T-helper 2 cell treated with Interferon-gamma antibody and Interleukin-4, amounts not matched to agents 5 μg/mL and 100 μg/mL, for 36 hours (primary cell): ENCODE results near the gene MAP3K3.

Experiments used
- DNase-seq: peaks from one replicate; pipeline ENCODE4 v3.0.0; 2021; ENCODE audit warnings: low spot score
- H3K27ac Mint-ChIP-seq: one replicate; pipeline ENCODE4 v1.8.0; 2021; ENCODE audit warnings: mild to moderate bottlenecking, mixed read lengths
- H3K27me3 Mint-ChIP-seq: one replicate; pipeline ENCODE4 v1.8.0; 2021; ENCODE audit warnings: low read depth, mixed read lengths
- H3K36me3 Mint-ChIP-seq: one replicate; pipeline ENCODE4 v1.8.0; 2021; ENCODE audit warnings: low read depth, mixed read lengths
- H3K4me1 Mint-ChIP-seq: one replicate; pipeline ENCODE4 v1.8.0; 2021; ENCODE audit warnings: low read depth, mixed read lengths
- H3K4me3 Mint-ChIP-seq: one replicate; pipeline ENCODE4 v1.8.0; 2022; ENCODE audit warnings: mild to moderate bottlenecking, moderate library complexity, mixed read lengths
- H3K9me3 Mint-ChIP-seq: one replicate; pipeline ENCODE4 v1.8.0; 2021; ENCODE audit warnings: mixed read lengths

The MAP3K3 gene

DNA sequence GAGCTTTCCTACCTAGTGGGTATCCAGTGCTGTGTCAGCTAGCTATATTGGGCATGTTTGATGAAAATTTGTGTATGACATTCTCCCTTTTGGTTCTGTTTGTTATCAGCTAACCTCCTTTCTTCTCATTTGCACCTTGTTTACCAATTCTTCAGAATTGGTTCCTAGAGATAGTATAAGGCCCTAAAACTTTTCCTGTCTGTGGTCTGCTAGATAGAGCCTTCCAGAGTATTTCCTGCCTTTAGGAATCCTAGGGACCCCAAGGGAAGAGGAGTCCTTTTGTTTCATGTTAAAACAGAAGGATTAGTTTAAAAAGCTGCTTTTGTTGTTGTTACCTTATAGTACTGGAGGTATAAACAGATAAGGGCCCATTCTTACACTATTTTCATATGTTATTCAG lies 11.5 kb downstream of the MAP3K3 start:
- no peak for DNase-seq
- H3K9me3 Mint-ChIP-seq, result no peaks in the 10 kb centered on the region
- H3K4me3 Mint-ChIP-seq, result no peak overlapping the region
- H3K27ac Mint-ChIP-seq, result no peak overlapping the region
- H3K27me3 Mint-ChIP-seq, result no peaks in the 10 kb centered on the region
- H3K36me3 Mint-ChIP-seq, result peaks cover 16% of the 10 kb centered on the region
- peaks cover 11% of the 10 kb centered on the region for H3K4me1 Mint-ChIP-seq

DNA sequence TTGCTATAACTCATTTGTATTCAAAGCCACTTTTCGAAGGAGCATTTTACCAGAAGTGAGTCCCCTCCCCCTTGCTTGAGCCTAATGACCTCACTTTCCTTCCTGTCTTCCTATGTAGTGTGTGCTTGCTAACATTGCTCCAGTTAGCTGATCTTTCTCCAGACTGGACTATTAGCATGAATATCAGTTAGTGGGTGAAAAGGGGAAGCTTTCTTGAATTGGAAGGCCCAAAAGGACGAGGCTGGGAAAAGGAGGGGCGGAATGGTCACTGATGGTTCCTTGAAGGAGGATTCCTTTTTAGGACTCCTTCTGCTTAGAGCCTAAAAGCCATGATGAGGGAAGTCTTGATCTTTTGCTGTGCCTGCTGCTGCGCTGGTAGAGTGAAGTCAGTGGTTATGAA lies 11.9 kb downstream of the MAP3K3 start:
- Mint-ChIP-seq H3K4me3 (no peak overlapping the region), H3K9me3 (no peaks in the 10 kb centered on the region), H3K4me1 (peaks cover 13% of the 10 kb centered on the region), H3K36me3 (peaks cover 16% of the 10 kb centered on the region), H3K27ac (peak overlapping the region; percentile 46), H3K27me3 (no peaks in the 10 kb centered on the region)
- no peak for DNase-seq

DNA sequence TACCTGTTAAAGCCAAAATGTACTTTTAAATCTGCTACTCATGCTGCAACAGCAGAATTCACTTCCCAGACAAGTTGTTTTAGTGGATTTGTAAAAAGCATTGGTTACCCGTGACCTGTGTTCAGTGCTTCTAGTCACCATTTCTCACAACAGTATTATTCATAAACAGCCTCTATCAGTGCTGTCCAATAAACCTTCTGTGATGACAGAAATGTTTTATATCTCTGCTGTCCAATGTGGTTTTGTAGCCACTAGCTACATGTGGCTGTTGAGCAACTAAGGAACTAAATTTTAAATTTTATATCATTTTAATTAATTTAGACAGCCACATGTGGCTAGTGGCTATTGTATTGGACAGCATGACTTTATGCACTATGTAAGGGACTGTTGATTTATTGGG lies 12.6 kb downstream of the MAP3K3 start:
- H3K4me3 Mint-ChIP-seq, result no peak overlapping the region
- H3K4me1 Mint-ChIP-seq, result peaks cover 15% of the 10 kb centered on the region
- H3K9me3 Mint-ChIP-seq, result no peaks in the 10 kb centered on the region
- no peak overlapping the region for H3K27ac Mint-ChIP-seq
- DNase-seq, result no peak
- H3K27me3 Mint-ChIP-seq, result no peaks in the 10 kb centered on the region
- H3K36me3 Mint-ChIP-seq, result peaks cover 16% of the 10 kb centered on the region

DNA sequence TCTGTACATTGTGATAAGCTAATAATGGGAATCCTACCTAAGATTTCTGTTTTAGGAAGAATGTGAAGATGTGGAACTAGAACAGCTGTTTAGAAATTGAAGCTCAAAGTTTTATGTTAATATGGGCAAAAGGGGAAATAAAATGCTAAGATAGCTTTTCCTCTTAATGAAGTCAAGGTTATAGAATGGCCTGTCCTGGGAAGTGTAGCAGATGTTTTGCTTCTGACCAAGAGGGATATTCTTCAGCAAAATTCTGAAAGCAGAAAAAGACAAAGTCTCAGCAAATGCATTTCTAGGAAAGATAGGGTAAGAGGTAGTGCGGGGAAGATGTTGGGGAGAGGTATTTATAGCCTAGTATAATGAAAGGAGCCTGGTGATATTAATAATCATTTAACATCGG lies 13.1 kb downstream of the MAP3K3 start:
- H3K36me3 Mint-ChIP-seq, result peaks cover 16% of the 10 kb centered on the region
- no peaks in the 10 kb centered on the region for H3K27me3 Mint-ChIP-seq
- DNase-seq, result no peak
- no peak overlapping the region for H3K27ac Mint-ChIP-seq
- H3K4me1 Mint-ChIP-seq, result peaks cover 15% of the 10 kb centered on the region
- no peaks in the 10 kb centered on the region for H3K9me3 Mint-ChIP-seq
- no peak overlapping the region for H3K4me3 Mint-ChIP-seq

DNA sequence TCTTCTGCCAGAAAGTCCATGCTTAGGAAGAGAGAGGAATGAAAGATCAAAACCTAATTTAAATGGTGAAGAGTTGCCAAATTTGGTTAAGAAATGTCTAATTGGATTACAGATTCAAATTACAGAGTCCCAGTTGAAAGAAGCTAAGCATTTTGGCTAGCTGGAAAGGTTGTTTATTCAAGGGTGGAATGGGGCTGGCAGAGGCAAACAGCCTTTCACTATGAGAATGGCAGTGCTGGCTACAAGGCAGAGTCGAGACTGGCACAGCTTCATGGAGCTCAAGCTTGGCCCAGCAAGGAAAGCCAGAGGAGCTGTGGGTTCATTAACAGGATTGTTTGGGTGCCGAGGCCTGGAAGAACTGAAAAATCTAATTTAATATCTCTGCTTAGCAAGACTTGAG lies 13.6 kb downstream of the MAP3K3 start:
- H3K27me3 Mint-ChIP-seq, result no peaks in the 10 kb centered on the region
- DNase-seq, result no peak
- no peak overlapping the region for H3K4me3 Mint-ChIP-seq
- H3K4me1 Mint-ChIP-seq, result peaks cover 15% of the 10 kb centered on the region
- no peaks in the 10 kb centered on the region for H3K9me3 Mint-ChIP-seq
- H3K36me3 Mint-ChIP-seq, result peaks cover 16% of the 10 kb centered on the region
- H3K27ac Mint-ChIP-seq, result no peak overlapping the region

DNA sequence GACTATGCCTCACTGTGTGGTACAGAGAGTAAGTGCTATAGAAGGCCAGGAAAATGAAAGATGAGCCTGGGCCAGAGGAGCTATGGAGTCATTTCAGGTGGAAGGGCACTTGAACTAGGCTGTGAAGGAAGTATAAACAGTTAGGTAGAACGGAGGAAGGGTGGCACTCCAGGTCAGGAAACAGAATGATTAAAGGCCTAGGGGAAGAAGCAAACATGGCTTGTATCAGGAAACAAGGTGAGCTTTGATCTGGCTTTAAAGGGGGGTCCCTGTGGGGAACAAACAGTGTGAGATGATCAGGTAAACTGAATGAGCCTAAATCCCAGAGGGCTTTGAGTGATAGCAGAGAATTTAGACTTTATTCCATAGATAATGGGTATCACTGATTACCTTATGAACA lies 16.9 kb downstream of the MAP3K3 start:
- peaks cover 11% of the 10 kb centered on the region for H3K36me3 Mint-ChIP-seq
- peaks cover 7% of the 10 kb centered on the region for H3K4me1 Mint-ChIP-seq
- no peaks in the 10 kb centered on the region for H3K9me3 Mint-ChIP-seq
- H3K4me3 Mint-ChIP-seq, result no peak overlapping the region
- no peak overlapping the region for H3K27ac Mint-ChIP-seq
- DNase-seq, result no peak
- H3K27me3 Mint-ChIP-seq, result no peaks in the 10 kb centered on the region

DNA sequence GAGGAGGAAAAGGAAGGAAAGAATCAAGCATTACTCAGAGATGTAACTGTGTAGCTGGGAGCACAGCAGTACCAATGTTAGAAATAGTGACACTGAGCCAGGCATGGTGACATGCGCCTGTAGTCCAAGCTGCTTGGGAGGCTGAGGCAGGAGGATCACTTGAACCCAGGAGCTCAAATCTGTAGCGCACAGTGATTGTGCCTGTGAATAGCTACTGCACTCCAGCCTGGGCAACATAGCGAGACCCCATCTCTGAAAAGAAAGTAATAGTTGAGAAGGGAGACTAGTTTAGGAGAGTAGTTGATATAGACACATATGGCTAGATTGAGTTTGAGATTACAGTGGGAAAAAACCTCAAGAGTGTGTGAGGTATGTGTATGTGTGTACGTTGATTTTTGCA lies 17.8 kb downstream of the MAP3K3 start:
- Mint-ChIP-seq H3K9me3 (no peaks in the 10 kb centered on the region), H3K36me3 (peaks cover 8% of the 10 kb centered on the region), H3K27ac (no peak overlapping the region), H3K4me1 (peaks cover 4% of the 10 kb centered on the region), H3K27me3 (no peaks in the 10 kb centered on the region), H3K4me3 (no peak overlapping the region)
- no peak for DNase-seq

DNA sequence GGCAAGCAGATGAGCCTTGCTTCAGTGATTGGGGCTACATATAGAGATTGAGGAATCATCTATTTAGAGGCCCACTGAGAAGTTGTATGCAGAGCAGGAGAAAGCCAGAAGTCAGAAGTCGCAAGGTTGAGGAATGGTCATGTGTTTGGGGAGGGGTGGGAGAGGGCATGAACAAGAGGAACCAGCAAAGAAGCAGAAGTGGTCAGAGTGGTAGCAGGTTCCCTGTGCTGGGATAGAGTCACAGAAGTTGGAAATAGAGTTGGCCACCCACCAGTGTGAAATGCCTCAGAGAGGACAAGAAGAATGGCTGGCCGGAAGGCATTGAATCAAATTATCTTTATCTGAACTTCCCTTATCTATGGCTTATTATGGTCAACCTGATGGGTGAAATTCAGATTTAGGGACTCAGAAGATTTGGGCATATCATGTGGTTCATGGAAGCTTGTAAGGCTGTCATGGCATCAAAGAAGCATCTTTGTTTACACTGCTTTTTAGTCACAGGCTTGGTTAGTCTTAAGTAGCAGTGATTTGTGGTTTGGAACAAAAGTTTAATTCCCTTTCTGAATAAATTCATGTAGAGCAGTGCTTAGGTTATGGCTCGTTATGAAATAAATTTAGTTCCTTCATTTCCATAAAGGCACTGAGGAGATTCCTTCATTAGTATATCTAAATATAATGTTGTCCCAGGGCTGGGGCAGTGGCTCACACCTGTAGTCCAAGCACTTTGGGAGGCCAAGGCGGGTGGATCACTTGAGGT lies 19.7 kb downstream of the MAP3K3 start:
- Mint-ChIP-seq H3K4me1 (peaks cover 8% of the 10 kb centered on the region), H3K9me3 (no peaks in the 10 kb centered on the region), H3K27me3 (no peaks in the 10 kb centered on the region), H3K4me3 (no peak overlapping the region), H3K36me3 (peaks cover 10% of the 10 kb centered on the region), H3K27ac (no peak overlapping the region)
- no peak for DNase-seq

DNA sequence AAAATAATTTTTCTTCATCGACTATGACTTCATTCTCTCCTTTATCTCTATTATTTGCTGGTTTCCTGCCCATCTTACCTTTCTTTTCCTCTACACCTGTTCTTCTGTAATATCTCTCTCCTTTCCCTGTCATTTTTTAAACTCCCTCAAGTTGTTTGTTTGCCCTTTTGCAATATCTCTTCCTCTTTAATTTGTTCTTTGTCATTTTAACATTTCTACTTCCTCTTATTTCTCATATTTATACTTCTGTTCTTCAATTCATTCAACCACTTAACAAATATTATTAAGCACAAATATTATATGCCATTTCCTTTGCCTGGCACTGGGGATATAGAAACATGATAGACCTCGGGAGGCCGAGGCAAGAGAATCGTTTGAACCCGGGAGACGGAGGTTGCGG lies 22.6 kb downstream of the MAP3K3 start:
- Mint-ChIP-seq H3K4me3 (no peak overlapping the region), H3K27ac (no peak overlapping the region), H3K9me3 (no peaks in the 10 kb centered on the region), H3K27me3 (no peaks in the 10 kb centered on the region), H3K36me3 (peaks cover 14% of the 10 kb centered on the region), H3K4me1 (peaks cover 7% of the 10 kb centered on the region)
- DNase-seq, result no peak

DNA sequence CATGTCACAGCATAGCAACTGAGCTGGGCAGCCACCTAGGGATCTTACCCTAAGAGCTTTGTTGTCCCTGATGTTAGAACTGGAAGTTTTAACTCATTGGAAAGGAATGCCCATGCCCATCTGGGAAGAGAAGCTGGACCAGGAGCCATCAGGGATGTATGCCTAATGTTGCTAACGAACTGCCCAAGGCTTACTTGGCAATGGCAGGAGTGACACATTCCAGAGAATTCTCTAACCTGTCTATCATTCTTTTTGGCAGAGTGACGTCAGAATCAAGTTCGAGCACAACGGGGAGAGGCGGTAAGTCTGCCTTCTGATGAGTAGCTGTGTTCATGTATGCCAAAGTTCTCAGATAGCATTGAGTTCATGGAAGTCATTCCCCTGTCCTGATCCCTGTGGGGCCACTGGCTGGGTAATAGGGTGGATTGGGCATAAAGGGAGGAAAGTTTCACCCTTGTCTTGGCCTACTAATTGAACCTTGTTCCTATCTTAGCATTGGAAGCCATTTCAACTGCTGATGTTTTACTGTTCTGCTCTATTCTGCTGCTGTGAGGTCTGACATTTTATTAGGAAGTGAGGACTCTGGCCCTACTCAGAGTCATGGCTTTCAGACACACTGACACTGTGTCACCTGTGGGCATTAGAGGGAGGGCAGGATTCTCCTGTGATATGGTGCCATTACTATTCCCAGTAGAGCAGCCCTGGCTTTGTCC lies 23.7 kb downstream of the MAP3K3 start:
- peaks cover 10% of the 10 kb centered on the region for H3K4me1 Mint-ChIP-seq
- H3K36me3 Mint-ChIP-seq, result peaks cover 16% of the 10 kb centered on the region
- H3K9me3 Mint-ChIP-seq, result no peaks in the 10 kb centered on the region
- DNase-seq, result no peak
- H3K4me3 Mint-ChIP-seq, result no peak overlapping the region
- H3K27ac Mint-ChIP-seq, result no peak overlapping the region
- no peaks in the 10 kb centered on the region for H3K27me3 Mint-ChIP-seq

DNA sequence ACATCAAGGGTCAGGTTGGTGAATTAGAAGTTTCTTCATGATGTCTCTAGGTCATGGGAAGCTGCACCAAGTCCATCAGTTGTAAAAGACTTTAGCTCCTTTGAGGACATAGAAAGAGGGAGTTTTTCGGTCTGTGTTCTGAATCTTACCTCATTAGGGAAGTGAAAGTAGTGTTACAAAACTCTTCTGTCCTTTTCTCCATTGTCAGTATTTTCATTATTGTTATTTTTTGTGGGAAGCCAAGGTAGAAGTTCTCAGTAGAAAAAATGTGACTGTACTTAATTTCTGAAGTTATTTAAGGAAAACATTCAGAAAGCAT lies 24.2 kb downstream of the MAP3K3 start:
- Mint-ChIP-seq H3K4me3 (no peak overlapping the region), H3K36me3 (peaks cover 16% of the 10 kb centered on the region), H3K27ac (no peak overlapping the region), H3K27me3 (no peaks in the 10 kb centered on the region), H3K4me1 (peaks cover 10% of the 10 kb centered on the region), H3K9me3 (no peaks in the 10 kb centered on the region)
- DNase-seq, result no peak

DNA sequence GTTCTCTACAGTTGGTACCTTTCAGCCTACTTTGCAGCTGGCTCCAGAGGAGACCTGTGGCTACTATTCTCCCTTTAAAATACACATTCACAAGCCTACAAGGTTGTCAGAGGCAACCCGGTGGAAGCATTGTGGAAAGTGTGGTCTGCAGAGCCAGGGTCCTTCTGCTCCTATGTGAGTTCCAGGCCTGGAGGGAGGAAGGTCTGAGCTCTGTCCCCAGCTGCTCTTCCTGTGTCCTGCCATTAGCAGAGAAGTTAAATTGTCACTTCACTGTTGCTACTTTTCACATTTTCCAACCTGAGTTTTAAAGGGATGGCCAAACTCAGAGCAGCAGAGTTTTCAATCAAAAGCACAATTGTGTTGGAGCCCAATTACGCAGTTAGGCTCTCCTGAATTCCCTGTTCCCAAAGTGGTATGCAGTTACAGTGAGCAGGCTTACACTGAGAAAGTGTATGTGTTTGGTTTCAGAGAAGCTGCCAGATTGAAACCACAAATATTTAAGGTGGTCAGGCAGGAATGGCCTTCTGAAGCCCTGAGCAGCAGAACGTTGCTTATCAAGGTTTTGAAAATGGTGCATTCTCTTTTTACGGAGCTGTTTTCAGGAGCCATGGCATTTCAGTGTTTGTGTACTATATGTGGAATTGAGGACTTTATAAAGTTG lies 25.0 kb downstream of the MAP3K3 start:
- Mint-ChIP-seq H3K4me3 (no peak overlapping the region), H3K27me3 (no peaks in the 10 kb centered on the region), H3K4me1 (peaks cover 10% of the 10 kb centered on the region), H3K36me3 (peaks cover 16% of the 10 kb centered on the region), H3K27ac (no peak overlapping the region), H3K9me3 (no peaks in the 10 kb centered on the region)
- no peak for DNase-seq

DNA sequence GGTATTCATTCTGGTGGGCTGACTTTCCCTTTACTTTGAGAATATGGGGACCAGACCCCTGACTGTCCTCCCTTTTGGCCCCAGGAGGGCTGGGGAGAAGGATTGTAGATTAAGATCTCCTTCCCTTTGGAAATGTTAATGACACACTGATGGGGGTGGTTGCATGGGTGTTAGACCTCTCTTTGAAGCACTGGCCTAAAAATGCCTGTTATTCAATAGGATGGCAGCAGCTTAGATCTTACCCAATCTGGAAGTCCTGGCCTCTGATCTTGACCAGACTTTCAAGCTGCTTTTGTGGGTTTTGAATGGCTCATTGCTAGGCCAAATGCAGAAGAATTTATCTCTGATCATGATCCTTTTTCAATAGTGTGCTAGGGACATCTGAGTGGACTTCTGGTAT lies 25.7 kb downstream of the MAP3K3 start:
- Mint-ChIP-seq H3K4me3 (no peak overlapping the region), H3K27me3 (no peaks in the 10 kb centered on the region), H3K36me3 (peaks cover 22% of the 10 kb centered on the region), H3K9me3 (no peaks in the 10 kb centered on the region), H3K27ac (no peak overlapping the region), H3K4me1 (peaks cover 10% of the 10 kb centered on the region)
- no peak for DNase-seq

DNA sequence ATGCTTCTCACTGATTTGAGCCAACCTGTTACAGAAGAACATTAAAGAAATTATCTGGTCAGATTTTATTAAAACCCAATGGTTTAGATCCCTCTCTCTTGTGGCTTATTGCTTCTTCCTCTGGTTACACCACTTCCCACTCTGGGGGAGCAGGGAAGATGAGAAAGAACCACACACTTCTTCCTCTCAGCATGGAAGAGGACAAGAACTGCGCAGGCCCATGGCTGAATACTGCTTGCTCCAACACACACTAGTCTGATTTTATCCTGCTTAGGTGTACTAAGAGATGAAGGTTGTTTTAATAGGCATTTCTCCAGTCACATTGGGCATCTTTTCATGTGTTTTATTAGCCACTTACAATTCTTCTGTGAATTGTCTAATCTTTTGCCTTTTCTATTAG lies 27.6 kb downstream of the MAP3K3 start:
- H3K4me3 Mint-ChIP-seq, result no peak overlapping the region
- H3K4me1 Mint-ChIP-seq, result peaks cover 10% of the 10 kb centered on the region
- peaks cover 29% of the 10 kb centered on the region for H3K36me3 Mint-ChIP-seq
- H3K9me3 Mint-ChIP-seq, result no peaks in the 10 kb centered on the region
- no peaks in the 10 kb centered on the region for H3K27me3 Mint-ChIP-seq
- DNase-seq, result no peak
- no peak overlapping the region for H3K27ac Mint-ChIP-seq
